HG02870 (cell line): ENCODE results near the gene HAUS2.
A peak's percentile ranks its signal among the peaks of the same experiment; 100 is the strongest.
"Not testable (repeated sequence)": the region's sequence is repeated elsewhere in the genome, so short reads cannot be mapped to it uniquely, and the experiment has no call there.

Experiments
- ATAC-seq: cut with Tn5 transposase; IDR thresholded peaks from one replicate; pipeline ENCODE4 v1.9.1; 2021; ENCODE audit warnings: mild to moderate bottlenecking, moderate library complexity; ENCODE audit not compliant: unreplicated experiment

The HAUS2 gene

GRCh38 chr15:42548249-42549031 lies at the start of gene HAUS2, which contains the start of gene LRRC57:
Gene HAUS2, plus strand, starts transcription at chr15:42548838. Its CDS starts 35 bp downstream, at chr15:42548873.
Gene LRRC57, minus strand, starts transcription at chr15:42548793. Its CDS starts 359 bp downstream, at chr15:42548434.
- ATAC-seq, result peak; percentile 72

GRCh38 chr15:42499858-42500609 lies 48.6 kb upstream of the HAUS2 start:
- no peak for ATAC-seq

GRCh38 chr15:42502477-42502876 lies 46.2 kb upstream of the HAUS2 start:
- no peak for ATAC-seq

- ATAC-seq, result no peak
These were observed 44.8 kb upstream of the HAUS2 start for GRCh38 chr15:42503825-42504224.

- ATAC-seq, result no peak
These were observed 44.0 kb upstream of the HAUS2 start for GRCh38 chr15:42504631-42505030.

- ATAC-seq, result no peak
These were observed 41.1 kb upstream of the HAUS2 start for GRCh38 chr15:42507514-42507913.

GRCh38 chr15:42508263-42508690 lies 40.4 kb upstream of the HAUS2 start:
- ATAC-seq, result no peak

GRCh38 chr15:42510258-42511006 lies 38.2 kb upstream of the HAUS2 start:
- ATAC-seq, result no peak

GRCh38 chr15:42511007-42511391 lies 37.6 kb upstream of the HAUS2 start:
- no peak for ATAC-seq

GRCh38 chr15:42523331-42523730 lies 25.3 kb upstream of the HAUS2 start:
- no peak for ATAC-seq

GRCh38 chr15:42528970-42529369 lies 19.7 kb upstream of the HAUS2 start:
- ATAC-seq, result no peak

- no peak for ATAC-seq
These were observed 15.4 kb upstream of the HAUS2 start for GRCh38 chr15:42533246-42533645.

- no peak for ATAC-seq
These were observed 3.6 kb upstream of the HAUS2 start for GRCh38 chr15:42544853-42545629.

- peak; percentile 6 for ATAC-seq
These were observed 755 bp upstream of the HAUS2 start for GRCh38 chr15:42547918-42548248.

- ATAC-seq, result peak; percentile 28
These were observed 424 bp downstream of the HAUS2 start for GRCh38 chr15:42549032-42549491.

- no peak for ATAC-seq
These were observed 1.2 kb downstream of the HAUS2 start for GRCh38 chr15:42549741-42550392.

GRCh38 chr15:42553554-42553953 lies 4.9 kb downstream of the HAUS2 start:
- no peak for ATAC-seq

GRCh38 chr15:42556550-42557207 lies 8.0 kb downstream of the HAUS2 start:
- ATAC-seq, result not testable (repeated sequence)

- no peak for ATAC-seq
These were observed 10.1 kb downstream of the HAUS2 start for GRCh38 chr15:42558739-42559138.
